GM19035 (cell line): ENCODE results near the gene GAL3ST2.
"Not testable (repeated sequence)": the region's sequence is repeated elsewhere in the genome, so short reads cannot be mapped to it uniquely, and the experiment has no call there.

ENCODE experiments used
- ATAC-seq: cut with Tn5 transposase; IDR thresholded peaks from one replicate; pipeline ENCODE4 v1.9.1; 2021; ENCODE audit not compliant: unreplicated experiment

GAL3ST2 gene

GRCh38 chr2:241806217-241806616, 29.6 kb downstream of the GAL3ST2 start:
- ATAC-seq, result not testable (repeated sequence)

GRCh38 chr2:241808051-241808720, 31.6 kb downstream of the GAL3ST2 start:
- no peak for ATAC-seq

GRCh38 chr2:241808721-241809382, 32.2 kb downstream of the GAL3ST2 start, which contains the start of gene NEU4:
TSS of gene NEU4 (plus strand) at chr2:241809193. CDS start at chr2:241814485, 5,292 bp downstream.
- no peak for ATAC-seq

- no peak for ATAC-seq
These were observed 33.0 kb downstream of the GAL3ST2 start for GRCh38 chr2:241809383-241810306.

GRCh38 chr2:241810307-241811200, 33.9 kb downstream of the GAL3ST2 start:
- ATAC-seq, result no peak

GRCh38 chr2:241811201-241811951, 34.8 kb downstream of the GAL3ST2 start:
- no peak for ATAC-seq

- ATAC-seq, result no peak
These were observed 35.5 kb downstream of the GAL3ST2 start for GRCh38 chr2:241811952-241812729.

GRCh38 chr2:241812730-241813643, 36.4 kb downstream of the GAL3ST2 start:
- ATAC-seq, result no peak

GRCh38 chr2:241813644-241814392, 37.2 kb downstream of the GAL3ST2 start:
- ATAC-seq, result no peak

GRCh38 chr2:241814393-241814642, 37.7 kb downstream of the GAL3ST2 start:
- ATAC-seq, result no peak

- ATAC-seq, result no peak
These were observed 38.2 kb downstream of the GAL3ST2 start for GRCh38 chr2:241814643-241815476.

GRCh38 chr2:241815477-241816430, 39.1 kb downstream of the GAL3ST2 start:
- no peak for ATAC-seq

- ATAC-seq, result no peak
These were observed 40.0 kb downstream of the GAL3ST2 start for GRCh38 chr2:241816431-241817121.

GRCh38 chr2:241817126-241817820, 40.7 kb downstream of the GAL3ST2 start:
- ATAC-seq, result no peak
